HG02642 (cell line): ENCODE data around the gene AP1G1.

ENCODE experiments used
- ATAC-seq: cut with Tn5 transposase; IDR thresholded peaks from one replicate; pipeline ENCODE4 v1.9.1; 2021; ENCODE audit warnings: mild to moderate bottlenecking; ENCODE audit not compliant: unreplicated experiment, poor library complexity

The AP1G1 gene

DNA sequence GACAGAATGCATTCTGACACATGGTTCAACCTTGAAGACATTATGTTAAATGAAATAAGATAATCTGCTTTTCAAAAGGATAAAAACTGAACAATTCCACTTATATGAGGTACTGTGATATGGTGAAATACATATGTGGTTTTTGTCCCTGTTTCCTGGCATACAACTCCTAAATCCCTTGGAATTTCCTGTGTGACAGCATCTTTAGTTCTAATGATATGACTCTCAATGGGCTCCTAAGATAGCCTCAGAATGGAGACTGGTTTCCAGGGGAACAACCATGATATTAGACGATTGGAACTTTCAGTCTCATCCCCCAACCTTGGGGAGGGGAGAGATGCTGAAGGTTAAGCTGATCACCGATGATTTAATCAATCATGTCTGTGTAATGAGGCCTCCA lies 46.4 kb downstream of the AP1G1 start:
- ATAC-seq = no peak

DNA sequence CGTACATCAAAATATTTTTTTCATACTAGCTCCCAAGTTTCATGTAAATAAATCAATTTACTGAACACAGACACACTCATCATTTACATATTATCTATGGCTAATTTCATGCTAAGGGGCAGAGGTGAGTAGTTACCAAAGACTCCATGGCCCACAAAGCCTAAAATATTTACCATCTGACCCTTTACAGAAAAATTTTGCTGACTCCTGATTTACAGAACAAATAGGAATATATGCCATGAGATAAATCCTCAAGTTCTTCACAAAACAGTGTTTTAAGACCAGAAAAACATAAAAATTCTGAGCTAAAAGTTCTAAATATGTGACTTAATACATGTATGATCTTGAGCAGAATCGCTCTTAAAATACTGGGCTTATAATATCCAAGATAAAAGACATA lies 47.5 kb downstream of the AP1G1 start:
- ATAC-seq = no peak

DNA sequence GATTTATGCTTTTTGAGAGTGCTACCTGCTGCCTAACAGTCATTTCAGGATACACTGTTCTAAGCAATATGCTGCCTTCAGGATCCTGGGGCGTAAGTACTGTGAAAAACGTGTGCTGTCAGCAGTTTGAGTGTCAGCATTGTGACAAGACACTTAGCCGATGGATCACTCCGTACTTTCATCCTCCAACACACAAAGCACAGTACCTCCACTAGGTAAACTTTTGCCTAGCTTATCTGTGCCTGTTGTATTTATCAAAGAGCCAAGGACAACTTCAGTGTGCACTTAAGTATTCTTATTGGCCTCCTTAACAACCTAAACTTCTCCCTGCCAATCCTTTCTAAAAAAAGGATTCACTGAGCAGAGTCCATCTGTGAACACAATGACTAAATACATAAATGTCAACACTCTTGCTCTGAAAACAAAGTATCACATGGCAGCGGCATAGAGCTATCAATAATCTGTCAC lies 50.3 kb downstream of the AP1G1 start:
- no peak for ATAC-seq

DNA sequence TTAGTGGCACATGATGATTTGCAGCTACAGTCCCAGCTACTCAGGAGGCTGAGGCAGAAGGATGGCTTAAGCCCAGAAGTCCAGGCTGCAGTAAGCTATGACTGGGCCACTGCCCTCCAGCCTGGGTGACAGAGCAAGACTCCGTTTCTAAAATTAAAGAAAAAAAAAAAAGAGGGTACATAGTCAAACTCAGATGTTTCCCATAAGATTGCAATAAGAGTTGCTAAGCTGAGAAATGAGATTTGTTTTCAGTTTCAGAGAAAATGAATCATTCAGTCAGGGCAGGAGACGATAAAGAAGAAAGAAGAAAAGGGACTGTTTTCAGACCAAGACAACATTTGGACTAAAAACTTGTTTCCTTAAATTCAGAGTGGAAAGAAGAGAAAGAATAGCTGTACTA lies 54.0 kb downstream of the AP1G1 start:
- ATAC-seq = no peak

DNA sequence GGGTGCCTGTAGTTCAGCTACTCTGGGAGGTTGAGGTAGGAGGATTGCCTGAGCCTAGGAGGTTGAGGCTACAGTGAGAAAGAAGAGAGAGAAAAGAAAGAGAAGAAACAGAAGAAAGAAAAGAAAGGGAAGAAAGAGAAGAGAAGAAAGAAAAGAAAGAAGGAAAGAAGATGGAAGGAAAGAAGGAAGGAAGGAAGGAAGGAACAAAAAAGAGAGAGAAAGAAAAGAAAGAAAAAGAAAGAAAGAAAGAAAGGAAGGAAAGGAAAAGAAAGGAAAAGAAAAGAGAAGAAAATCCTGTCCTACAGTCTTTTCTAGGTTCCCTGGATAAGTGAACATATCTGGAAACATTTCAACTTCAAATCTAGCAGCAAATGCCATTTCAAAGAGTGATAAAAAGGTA lies 54.5 kb downstream of the AP1G1 start:
- ATAC-seq = no peak

DNA sequence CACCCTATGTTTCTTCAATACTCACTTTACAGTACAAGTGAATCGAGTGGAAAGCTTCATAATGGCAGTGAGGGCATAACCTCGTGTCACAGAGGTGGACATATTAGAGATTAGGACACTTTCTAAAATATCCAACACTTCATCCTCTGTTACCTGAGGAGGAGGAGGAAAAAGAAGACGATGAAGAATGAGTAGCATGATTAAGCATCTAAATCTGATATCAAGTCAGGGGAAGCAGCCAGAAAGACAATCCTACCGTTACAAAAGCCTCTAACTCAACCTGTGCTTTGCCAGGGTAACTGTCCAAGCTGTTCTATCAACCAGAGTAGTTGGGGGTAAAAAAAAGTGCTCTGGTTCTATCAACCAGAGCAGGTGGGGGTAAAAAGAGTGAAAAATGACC lies 60.4 kb downstream of the AP1G1 start:
- ATAC-seq = no peak

DNA sequence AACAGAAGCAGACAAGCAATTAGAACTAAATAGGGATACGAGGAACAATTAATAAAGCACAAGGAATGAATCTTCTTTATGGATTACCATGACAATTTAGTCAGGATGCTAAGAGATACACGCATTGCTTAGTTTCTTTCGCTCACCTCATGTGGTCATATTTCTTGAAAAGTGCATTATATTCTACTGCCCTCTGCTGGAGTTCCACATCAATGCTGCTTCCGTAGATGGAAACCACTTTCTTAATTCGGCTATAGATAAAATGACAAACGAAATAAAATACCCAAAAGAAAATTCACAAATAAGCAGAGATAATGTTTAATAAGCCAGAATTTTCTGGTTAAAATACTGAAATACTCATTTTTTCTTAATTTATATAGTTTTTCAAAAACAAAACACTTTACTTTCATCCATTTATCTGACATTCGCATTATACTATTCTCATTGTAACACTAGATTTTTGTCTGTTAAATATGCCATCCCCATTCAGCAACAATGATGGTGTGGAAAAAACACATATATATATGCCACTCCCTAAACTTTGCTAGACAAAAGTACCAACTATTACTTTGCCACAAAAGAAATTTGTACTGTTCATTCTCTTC lies 62.1 kb downstream of the AP1G1 start:
- no peak for ATAC-seq

DNA sequence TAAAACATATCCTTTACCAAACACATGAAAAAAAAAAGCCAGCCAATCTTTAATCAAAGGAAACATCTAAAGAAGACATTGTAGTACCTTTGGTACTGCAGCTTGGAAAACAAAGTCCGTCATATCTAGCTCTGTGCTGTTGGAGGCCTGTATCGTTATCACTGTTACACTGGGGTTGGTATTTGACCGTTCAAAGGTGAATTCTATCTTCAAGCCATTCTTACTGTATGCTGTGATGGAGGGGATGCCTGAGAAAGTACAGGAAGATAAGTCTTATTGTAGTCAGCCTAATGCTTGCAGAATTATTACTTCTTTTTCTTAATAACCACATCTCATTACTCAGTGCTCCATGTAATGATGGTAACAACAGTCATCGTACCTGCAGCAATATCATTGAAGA lies 69.8 kb downstream of the AP1G1 start:
- no peak for ATAC-seq

DNA sequence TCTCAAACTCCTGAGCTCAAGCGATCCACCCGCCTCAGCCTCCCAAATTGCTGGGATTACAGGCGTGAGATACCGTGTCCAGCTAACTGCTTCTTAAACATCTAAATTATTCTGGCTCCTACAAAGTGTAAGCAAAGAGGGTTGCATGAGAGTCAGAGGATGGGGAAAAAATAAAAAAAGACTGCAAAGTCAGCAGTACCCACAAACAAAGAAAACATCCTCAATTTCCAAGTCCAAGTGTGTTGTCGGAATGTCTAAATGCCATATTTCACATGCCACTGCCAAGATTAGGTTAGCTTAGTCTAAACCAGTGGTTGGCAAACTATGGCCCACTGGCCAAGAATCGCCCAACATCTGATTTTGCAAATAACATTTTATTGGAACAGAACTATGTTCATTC lies 71.1 kb downstream of the AP1G1 start:
- ATAC-seq = no peak

DNA sequence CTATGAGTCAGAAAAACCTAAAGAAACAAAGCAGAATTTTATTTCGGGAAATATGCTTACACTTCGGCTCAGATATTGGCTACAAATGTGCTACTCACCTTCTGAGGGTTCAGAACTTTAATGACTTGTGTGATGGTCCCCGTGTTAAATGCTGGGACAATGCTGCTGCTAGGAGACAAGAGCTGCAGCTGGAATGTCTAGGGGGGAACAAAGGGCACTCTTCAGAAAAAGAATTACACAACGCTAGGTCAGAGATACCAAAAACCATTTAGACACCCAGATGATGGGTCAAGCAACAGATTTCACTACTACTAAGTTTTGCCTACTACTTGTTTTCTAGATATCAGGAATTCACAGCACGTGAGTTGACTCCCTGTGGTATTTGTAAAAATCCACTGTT lies 74.1 kb downstream of the AP1G1 start:
- no peak for ATAC-seq

DNA sequence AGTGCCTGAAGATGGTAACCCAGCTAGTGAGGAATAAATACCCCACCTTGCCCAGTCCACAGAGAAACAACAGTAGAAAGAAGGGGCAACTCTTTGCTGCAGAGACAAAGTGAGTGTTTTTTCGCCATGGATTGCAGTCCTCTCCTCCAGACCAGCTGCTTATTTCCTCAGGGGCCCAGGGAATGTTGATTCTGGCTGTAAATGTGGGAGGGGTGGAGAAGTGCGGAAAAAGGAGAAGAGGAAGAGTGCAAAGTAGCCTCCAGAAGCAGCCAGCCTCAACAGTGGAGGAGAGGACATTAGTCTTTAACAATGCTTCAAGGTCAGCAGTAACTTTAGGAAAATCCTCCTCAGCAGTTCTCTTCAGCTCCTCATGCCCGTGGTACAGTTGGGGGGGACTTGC lies 76.0 kb downstream of the AP1G1 start:
- no peak for ATAC-seq

DNA sequence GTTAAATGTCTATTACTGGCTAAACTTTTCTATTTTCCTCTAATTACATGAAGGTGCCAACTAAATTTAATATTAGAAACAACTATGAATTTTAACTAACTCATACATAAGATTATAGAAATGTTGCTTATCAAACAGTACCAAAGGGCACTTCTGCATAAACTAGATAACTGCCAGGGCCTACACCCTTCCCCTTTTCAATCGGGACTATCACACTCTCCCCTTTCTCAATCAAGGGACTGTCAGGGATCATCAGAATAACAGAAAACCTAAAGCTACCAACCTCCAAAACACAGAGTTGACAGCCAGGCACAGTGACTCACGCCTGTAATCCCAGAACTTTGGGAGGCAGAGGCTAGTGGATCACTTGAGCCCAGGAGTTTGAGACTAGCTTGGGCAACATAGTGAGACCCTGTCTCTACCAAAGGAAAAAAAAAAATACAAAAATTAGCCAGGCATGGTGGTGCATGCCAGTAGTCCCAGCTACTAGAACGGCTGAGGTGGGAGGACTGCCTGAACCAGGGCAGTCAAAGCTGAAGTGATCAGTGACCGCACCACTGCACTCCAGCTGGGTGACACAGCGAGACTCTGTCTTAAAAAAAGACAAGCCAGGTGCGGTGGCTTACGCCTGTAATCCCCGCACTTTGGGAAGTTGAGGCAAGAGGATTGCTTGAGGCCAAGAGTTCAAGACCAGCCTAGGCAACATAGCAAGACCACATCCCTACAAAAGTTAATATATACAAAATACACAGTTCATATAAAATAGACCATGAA lies 80.9 kb downstream of the AP1G1 start:
- ATAC-seq = no peak

DNA sequence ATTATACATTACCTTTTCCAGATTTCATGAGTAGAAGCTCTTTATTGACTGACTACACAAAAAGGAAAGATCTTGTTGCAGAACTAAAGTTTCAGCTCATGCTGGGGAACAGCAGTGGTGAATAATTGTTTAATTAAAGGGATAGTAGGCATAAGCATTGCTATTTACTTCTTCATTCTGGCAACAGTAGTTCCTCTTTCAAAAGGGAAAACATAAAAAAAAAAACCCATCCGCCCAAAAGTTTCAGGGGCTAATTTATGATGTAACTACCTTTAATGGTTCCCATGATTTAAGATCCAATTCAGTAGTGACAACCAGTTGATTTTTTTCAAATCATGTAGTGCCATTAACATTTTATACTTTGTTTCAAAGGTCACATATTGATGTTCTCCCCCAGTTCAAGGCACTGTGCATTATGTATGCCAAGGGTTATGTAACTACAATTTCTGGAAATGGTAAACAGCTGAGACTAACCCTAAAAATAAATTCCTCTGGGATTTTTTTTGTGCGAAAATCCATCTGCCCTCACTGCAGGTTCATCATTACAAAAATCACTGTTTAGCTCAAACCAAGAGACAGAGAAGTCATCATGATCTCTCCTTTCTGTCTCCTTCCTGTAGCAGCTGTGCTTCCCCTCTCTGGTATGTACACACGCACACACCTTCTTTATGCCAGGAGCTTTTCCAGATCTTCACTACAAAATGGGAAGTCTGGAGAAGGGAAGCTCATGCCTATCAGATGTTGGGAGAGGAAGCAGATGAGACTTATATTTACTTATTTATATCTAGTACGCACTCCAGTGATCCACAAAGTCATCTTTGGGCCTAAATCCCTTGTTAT lies 81.9 kb downstream of the AP1G1 start:
- no peak for ATAC-seq

DNA sequence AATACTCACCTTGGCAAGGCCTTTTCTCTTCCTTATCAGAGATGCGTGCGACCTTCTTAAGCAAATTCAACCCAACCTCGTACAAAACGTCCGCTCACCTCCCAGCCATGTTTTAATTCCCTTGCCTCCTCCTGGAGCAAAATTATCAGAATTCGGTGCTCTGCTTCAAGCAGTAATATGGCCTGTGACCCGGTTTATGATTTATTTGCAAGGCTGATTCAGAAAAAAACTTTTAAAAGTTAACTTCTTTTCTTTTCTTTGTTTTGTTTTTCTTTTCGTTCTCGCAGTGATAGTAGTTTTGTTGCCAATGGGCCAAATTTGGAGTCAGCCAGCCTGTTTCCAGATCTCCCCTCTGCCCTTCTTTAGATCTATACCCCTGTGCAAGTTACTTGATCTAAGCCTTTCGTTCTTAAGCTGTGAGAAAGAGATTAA lies 84.3 kb downstream of the AP1G1 start, which contains the start of gene PHLPP2:
Gene PHLPP2 (minus strand): TSS at position 382 of the 432 bp plus-strand sequence. CDS start 9,906 bp downstream, outside the sequence.
- ATAC-seq = no peak

DNA sequence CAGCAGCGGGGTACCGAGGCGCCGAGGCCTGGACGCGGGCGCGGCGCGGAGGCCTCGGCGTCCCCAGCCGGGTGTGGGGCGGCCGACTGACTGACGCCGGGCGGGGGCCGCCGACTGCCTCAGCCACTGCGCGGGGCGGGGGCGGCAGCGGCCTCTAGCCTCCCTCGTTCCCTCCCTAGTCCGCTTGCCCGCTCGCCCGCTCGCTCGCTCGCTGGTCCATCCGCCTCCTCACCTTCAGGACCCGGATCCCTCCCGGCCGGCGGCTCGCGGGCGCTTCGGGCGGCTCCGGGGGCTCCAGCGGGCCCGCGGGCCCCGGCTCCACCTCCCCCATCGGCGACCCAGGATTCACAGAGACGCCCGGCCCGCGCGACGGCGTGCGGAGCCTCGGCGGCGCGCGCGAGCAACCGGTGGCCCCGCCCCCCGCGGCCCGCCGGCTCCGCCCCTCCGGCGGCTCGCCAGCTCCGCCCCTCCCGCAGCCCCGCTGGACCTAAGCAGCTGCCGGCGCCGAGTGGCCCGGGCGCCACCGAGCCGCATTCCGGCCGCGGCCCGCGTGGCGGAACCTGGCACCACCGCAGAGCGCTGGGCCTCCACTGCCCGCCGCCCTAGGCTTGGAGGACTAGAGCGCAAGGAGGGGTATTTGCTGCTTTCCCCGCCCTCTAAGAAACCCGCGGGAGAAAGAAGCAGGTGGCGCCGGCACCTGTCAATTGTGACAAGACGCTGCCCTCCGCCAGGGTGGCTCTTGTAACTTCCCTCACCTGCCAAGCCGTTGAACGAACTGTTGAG lies 84.9 kb downstream of the AP1G1 start:
- ATAC-seq = peak; percentile 81

DNA sequence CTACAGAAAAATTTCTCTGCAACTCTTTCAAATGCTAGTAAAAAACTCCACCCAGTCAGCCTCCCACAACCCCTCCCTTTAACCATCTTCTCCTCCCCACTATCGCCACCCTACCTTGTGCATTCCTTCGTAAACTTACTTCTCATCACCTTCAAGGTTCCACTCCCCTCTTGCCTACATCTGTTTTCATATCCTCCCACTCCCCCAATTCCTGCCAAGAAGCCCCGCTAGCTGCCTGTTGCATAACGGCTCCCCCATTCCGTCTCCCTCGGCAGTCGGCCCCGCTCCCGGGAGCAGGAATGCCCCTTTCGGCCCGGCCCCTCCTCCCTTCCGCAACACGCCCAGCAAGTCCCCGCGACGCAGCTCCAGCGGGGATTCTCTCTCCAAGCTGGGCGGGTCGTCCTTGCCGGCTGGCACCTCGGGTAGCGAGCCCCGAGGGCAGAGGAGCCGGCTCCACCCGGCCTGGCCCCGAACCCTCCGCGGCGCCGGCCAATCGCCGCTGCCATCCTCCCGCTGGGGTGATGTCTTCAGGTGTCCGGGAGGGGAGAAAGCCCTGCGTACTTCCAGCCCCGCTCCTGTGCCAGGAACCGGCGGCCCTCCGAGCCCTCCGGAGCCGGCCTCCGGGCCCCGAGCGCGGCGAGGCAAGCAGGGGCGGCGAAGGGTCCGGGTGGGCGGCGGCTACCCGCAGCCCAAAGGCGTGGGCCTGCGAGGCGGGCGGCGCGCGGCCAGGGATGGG lies 85.7 kb downstream of the AP1G1 start:
- peak; percentile 35 for ATAC-seq

DNA sequence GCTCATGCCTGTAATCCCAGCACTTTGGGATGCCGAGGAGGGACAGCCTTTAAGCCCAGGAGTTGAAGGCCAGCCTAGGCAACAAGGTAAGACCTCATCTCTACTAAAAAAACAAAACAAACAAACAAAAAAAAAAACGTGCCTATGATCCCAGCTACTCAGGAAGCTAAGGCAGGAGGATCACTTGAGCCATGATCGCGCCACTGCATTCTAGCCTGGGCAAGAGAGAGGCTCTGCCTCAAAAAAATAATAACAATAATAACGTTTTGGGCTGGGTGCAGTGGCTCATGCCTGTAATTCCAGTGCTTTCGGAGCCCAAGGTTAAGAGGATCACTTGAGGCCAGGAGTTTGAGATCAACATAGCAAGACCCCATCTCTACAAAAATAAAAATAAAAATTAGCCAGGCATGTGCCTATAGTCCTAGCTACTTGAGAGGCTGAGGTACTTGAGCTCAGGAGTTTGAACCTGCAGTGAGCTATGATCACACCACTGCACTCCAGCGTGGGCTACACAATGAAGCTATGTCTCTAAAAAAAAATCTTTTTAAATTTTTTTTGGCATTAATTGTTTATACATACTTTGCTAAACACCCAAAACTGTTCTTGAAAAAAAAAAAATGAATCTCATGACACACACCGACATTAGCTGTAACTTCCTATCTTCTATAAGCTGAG lies 87.4 kb downstream of the AP1G1 start:
- ATAC-seq = no peak

DNA sequence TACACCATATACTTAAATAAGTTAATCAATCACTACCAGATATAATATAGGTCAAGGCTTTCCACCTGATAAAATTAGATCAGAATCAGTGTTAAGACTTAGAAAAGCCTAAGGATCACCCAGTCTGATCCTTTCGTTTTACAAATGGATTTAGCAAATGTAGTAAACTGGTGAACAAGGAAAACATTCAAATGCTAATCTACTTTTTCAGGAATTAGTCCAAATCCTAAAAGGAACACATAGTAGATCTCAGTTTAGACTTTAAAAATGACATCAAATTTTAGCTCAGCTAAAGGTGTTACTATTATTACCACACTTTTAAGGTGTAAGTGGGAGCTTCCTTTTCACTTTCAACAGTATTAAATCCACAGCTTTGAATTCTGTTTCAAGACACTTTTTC lies 96.1 kb downstream of the AP1G1 start:
- no peak for ATAC-seq

DNA sequence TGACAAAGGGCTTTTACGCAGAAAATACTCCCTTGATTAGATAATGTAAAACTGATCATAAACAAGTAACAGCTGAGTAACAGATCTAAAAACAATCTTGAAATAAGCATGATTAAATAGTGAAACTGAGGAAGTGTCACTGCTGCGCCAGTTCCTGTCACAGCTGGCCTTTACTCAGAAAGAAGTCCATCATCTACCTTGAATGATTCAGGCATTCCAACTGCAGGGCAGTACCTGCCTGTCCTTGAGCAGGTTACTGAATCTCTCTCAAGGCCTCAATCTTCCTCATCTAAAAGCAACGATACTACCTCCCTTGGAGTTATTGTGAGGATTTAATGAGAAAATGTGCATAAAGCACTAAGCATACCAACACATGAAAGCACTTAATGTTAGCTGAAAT lies 96.8 kb downstream of the AP1G1 start:
- no peak for ATAC-seq
